Renal cortical epithelial cell (primary cell): ENCODE data around the gene NOTCH2. TPM values are rescaled to one million over a fixed set of nuclear protein-coding genes. Genes with fewer than 3 reads are reported as not detected.

Experiments
- DNase-seq: peaks from one replicate; pipeline ENCODE4 v3.0.0-alpha.2; 2011; ENCODE audit warnings: low read depth
- total RNA-seq: library from RNA; depleted of rRNA; stranded (reverse); fragments of >200 nt; gene quantifications from 2 replicates; pipeline ENCODE4 v1.2.3, GENCODE V29; 2014

The NOTCH2 gene
- total RNA-seq, 1 donor from 2014 or later = 159 TPM

DNA sequence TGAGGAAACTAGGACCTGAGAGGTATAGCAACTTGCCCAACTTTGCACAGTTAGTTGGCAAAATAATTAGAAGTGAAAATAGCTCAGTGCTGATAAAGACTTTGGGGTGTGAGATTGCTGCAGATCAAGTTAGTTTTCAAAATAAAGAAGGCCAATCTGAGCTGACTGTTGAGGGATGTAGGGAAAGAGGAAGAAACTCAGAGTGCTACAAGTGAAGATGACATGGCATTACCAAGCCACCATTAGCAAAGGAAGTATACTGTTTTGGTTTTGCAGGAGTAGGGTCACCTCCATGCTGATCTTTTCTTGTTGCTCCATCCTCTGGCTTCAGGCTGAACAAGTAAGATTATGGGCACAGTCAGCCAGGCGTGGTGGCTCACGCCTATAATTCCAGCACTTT, 94.5 kb downstream of the NOTCH2 start:
- no peak for DNase-seq

DNA sequence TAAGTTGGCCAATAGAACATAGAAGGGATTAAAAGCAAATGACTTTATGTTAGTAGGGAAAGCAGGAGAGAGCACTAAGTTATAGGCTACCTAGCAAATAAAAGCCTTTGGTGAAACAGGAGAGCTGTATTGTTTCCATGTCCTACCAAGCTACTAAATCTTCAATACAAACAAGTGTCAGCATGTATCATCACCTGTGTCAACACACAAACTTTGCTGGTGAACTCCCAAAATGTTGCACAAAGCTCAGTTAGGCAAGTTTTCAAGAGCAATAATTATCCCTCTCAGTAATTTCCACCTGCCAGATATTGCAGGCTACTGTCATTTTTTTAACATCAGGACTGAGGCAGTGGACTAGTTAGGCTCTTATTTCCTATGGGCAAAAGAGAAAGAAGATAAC, 95.4 kb downstream of the NOTCH2 start:
- DNase-seq = no peak

DNA sequence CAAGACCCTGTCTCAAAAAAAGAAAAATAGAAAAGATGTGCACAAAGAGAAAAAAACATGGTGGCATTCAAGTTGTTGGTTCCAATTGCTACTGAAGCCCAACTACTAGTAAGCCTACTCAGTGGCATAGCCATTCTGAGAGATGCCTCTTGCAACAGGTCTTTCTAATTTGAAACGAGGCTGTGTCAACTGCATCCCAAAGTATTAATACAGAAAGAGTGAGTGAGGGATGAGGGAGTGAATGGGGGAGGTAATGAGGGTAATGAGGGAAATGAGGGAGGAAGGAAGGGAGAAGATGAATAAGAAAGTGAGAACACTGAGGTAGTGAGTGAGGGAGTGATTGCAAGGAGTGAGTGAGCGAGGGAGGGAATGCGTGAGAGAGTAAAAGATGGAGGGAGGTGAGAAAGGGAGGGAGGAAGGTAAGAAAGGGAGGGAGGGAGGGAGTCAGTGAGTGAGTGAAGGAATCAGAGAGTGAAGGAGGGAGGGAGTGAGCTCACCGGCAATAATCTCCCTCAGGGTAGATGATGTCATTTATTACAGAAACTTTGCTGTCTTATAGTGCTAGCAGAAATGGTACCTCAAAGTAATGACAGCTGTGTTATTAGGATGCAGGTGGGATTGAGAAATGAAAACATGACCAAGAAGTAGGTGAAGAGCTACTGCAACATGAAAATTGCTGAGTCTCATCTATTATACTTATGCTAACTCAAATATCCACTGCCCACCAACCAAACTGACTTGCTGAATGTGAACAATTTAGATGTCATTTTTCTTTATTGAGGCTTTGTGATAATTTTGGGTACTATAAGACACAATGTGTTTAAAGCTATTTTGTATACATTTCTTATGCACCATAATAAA, 97.5 kb downstream of the NOTCH2 start:
- no peak for DNase-seq

DNA sequence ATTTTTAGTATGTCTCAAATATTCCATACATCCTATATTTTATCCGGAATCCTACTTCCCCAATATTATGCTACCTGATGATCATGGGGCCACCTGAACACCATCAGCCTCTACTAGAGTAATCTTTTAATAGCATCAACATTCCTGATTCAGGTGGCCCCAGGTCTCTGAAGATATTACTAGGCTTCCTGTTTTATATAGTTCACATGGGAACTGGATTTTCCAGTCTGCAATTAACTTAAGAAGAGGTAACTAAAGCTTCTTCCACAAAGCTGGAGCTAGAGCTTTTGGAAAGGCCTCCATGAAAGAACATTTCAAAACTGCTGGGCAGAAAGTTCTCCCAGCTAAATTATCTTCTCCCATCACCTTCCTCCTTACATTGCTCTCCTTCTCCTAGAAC, 100.9 kb downstream of the NOTCH2 start:
- DNase-seq = no peak

DNA sequence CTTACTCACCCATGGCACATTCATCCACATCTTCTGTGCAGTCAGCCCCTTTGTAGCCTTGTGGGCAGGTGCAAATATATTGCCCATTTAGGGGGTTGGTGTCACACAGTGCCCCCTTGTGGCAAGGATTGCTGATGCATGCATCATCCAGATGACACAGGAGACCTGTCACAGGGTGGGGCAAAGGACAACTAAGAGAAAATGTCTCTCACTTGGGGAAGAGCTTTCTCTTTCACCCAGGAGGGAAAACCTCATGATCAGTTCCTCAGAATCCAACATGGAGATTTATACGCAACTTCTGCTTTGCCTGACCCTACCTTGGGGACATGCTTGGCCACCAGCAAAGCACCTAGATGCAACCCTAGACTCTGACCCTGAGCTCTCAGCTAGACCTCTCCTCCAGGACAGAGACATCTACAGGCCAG, 101.4 kb downstream of the NOTCH2 start:
- peak; percentile 50 for DNase-seq

DNA sequence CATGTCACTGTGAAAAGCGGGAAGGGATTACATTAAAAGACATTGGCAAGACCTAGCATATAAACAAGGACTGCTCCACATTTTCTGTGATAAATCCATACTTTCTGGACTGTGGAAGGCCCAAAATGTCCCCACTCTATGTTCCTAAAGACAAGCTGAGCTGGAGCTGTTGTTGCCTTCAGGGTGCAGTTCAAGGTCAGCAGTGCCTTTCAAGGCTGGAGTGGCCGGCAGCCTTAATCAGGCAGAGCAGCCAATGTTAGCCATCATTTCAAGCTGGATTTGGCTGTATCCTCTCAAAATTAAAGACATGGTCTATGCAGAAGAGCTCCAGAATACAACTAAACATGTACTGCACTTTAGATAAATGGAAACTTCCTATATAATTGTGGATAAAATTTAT, 102.8 kb downstream of the NOTCH2 start:
- no peak for DNase-seq

DNA sequence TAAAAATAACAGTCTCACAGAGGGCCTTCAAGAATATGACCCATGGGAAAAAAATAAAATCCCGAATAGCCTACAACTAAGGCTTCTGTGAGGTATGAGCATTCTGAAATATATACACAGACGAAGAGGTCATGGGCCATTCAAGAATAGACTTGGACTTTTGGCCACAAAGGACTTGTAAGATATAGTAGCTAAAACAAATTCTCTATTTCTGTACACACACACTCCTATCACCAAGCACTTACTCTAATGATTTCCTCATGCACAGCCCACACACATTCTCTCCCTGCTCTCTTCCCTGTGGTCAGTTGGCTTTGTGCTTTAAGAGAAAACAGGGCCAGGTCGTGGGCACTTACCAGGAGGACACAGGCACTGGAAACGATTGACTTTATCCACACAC, 103.4 kb downstream of the NOTCH2 start:
- peak; percentile 63 for DNase-seq

DNA sequence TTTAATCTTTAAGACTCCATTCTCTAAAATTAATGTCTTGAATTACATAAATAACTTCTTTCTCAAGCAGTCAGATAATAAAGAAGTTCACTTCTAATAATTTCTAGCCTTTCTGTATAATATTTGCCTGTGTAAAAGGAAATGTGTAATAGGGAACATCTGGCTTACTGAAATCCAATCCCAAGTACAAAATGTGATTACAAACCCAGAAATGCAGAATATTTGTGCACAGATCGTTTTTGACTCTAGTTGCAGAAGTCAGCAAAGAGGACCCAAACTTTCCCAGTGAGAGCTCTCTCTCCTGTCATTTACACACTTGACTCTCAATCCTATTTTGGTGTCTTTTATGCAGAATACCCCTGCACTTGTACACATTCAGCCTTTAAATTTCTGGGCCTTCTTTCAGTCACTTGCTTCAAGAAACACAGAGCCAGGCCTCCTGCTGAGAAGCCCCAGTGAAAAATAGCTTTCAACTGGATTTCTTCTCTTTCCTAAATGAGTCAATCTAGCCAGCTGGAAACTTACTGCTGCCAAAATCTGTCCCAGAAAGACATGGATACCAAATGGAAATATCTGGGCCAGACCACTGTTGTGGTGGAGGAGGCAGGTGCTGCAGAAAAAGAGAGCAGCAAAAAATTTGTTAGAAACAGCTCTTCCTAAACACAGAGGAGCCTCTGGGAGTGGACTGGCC, 104.6 kb downstream of the NOTCH2 start:
- no peak for DNase-seq

DNA sequence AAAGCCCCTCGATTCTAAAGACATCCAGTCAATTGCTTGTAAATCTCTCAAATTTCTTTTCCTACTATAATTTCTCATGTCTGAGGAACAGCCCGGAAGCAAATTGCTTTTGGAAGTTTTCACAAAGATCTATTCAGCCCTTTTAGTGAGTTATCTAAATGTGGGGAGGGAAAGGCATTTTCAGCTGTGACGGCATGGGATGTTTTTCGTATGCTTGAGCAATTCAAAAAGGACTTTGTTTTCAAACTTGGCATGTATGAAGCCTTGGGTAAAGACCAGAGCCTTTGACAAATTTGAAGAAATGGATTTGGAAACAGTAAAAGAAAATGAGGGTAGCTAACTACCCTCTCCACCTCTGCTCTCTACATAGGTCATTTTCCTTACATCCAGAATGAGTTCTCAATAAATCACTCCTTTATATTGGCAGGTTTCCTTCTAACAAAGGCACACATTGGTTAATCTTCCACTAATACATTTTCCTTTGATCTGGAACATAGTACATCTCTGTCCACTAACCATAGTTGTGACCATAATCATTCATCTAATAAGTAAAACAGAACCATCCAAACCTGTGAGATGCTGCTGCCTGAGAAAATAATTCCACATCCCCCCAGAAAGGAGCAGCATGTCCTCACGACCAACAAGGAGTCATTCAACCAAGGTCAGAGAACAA, 107.0 kb downstream of the NOTCH2 start:
- DNase-seq = no peak

DNA sequence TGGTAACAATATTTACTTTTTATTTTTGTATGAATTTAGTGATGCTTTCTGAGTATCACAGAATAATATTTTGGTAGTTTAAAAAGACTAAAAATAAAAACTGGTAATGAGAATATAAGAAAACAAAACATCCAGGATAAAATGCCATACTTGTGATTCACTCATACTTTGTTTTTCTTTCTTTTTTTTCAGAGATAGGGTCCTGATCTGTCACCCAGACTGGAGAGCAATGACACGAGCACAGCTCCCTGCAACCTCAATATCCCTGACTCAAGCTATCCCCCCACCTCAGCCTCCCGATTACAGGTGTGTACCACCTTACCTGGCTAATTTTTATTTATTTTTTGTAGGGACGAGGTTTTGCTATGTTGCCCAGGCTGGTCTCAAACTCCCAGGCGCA, 109.0 kb downstream of the NOTCH2 start:
- no peak for DNase-seq

DNA sequence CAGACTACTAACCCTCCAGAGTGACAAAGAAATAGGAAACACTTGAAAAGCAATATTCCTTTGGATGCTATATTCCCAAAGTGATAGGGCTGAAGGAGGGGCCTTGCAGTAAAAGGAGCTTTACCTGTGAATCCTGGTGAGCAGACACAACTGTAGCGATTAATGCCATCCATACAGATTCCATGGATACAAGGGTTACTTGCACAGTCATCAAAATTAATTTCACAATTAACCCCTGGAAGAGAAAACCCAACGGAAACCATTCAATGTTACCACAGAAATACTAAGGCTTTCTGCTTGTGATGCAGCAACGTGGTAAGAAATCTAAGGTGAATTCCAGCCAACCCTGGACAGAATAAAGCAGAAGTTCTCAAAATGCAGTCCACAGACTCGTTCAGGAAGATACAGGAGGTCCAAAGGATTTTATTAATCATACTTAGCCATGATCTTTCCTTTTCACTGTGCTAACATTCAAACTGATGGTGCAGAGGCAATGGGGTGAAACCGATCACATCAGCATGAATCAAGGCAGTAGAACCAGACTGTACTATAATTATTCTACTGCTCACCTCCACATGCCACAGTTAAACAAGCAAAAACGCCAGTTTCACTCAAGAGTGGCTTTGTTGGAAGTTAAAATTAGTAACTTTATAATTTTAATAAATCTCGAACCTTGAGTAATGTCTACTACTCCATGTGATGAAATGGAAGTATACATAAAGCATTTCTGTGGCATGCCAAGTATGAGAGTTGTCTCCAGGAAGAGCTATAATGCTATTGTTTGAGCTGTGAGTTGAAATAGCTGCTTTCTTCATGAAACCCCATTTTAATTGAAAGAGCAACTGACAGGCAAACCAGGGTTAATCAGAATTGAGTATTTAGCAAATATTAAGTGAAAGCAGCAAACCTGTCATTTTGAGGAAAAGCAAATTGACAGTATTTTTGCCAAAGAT, 109.9 kb downstream of the NOTCH2 start:
- DNase-seq = no peak

DNA sequence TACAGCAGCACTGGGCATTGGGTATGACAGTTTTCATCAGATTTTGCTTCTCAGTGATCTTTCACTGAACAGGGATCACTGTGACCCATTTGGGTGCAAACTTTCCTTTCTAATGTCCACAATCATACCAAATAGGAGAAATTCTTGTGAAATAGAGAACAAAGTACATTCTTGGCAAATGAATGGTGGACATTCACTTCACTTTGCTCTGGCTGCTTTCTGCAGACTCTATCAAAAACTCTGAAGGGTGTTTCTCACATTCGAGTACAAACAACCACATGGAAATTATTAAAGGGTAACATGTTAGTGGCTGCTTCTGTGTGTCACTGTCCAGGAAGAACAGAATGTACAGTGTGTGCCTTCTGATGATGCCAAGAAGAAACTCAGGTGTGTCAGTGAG, 111.2 kb downstream of the NOTCH2 start:
- no peak for DNase-seq

DNA sequence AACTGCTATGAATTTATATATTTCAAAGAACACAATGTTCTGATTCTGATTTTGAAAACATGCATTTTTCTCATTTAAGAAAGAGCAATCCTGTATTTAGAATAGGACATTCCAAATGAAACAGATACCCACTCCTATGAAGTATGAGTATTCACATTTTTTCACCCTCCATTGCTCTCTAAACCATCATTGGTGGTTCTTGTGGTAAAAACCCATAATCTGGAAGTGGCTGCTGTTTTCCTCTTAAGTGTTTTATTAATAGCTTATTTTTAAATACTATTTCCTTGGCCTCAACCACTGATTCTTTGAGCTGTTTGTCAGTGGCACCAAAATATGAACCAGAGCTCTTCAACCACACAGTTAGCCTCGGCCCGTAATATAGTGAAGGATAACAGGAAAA, 113.2 kb downstream of the NOTCH2 start:
- DNase-seq = no peak

DNA sequence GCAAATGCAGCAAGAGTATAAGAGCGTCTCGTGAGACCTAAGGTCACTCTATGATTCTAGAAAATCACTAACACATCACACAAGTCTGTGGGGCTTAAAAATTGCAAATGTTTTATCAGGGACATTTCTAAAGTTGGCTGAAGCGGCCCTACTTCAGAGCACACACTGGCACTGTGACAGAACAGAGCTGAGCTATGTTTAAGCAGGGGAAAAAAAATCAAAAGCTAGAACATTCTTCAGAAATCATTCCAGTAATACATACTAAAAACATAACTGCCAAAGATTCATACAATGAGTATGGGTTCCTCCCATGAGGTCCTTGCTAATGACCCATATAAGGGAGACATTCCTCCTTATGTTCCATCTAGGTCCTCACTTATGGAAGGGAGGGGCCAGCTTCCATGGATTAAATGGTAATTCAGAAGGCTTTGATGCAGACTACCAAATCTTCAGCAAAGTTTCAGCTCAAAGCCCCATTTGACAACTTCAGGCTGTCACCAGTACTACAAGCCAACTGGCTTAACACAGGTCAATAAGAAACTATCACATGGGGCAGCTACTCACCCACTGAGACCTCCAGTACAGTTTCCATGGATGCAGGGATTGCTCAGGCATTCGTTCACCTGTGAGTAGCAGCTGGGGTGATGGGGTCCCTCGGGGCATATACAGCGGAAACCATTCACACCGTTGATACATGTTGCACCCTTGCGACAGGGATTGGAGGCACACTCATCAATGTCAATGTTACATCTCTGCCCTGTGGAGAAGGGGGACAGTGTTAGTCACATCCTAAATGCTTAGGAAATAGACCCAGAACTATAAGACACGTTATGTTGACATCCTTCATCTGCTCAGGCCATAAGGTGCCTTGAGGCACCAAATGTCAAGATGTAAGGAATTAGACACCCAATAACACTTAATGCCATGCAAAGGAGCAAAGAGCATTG, 114.7 kb downstream of the NOTCH2 start:
- no peak for DNase-seq

DNA sequence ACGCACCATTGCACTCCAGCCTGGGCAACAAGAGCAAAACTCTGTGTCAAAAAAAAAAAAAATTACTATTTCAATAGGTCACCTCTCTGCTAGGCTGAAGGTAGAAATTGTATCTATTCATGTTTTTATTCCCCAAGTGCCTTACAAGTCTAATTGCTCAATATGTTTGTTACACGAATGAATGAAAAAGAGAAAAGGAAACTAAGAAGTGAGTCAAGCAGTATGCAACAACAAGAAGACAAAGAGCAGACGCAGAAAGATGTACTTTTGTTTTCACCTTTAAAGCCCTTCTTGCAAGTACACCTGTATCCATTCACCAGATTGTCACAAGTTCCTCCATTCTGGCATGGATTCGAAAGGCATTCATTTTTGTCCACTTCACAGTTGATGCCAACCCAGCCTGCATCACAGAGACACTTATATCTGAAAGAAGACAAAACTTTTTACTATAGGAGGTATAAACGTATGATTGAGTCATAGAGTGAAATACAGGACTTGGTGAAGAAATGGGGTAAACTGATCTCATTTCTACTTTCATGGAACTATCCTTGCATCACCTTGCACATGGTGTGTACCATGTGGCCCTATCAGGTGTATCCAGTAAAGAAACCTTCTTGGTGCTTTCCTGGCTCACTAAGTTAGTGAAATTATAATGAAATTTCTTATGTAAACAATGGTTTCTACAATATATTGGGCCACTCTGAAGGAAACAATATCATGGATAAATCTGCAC, 116.0 kb downstream of the NOTCH2 start:
- DNase-seq = no peak

DNA sequence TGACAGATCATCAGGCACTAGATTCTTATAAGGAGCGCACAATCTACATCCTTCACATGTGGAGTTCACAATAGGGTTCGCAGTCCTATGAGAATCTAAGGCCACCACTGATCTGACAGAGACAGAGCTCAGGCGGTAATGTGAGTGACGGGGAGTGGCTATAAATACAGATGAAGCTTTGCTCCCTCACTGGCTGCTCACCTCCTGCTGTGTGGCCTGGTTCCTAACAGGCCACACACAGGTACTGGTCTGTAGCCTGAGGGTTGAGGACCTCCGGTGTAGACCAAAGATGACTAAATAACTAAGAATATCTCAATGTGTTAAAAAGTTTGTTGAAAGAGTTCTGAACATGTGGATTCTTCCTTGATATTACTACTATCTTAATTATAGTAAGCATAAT, 117.0 kb downstream of the NOTCH2 start:
- DNase-seq = no peak

DNA sequence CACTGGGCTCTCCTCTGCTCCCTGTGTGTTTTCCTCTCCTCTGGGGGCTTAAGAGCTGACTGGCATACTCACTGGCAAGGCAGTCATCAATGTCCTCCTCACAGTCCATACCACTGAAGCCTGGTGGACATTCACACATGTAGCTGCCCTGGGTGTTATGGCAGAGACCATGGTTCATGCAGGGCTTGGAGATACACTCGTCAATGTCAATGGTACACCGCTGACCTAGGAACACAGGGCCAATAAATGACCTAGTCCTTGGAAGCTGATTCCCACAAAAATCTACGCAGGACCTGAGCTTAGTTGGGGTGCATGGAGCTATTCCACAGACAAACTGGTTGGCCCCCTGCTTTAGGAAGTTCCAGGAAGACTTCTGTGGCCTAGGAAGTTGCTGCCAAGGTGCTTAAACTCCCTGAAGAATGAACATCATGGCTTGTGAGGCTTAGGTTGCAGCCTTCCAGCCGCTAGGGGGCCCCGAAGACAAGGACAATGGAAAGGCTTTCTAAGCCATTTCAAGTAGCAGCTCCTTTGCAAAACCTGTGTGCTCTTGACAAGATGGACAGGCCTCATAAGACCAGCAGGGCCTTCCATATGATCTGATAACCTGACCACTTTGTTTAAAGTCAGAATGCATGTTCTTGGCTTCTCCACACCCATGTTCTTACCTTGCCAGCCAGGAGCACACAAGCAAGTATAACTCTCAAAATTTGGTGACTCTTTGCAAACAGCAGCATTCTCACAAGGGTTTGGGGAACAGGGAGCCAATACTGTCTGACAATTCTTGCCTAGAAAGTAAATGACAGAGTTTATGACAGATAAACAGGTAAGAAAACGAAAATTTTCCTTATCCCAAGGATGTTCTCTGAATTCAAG, 120.9 kb downstream of the NOTCH2 start:
- peak; percentile 76 for DNase-seq

DNA sequence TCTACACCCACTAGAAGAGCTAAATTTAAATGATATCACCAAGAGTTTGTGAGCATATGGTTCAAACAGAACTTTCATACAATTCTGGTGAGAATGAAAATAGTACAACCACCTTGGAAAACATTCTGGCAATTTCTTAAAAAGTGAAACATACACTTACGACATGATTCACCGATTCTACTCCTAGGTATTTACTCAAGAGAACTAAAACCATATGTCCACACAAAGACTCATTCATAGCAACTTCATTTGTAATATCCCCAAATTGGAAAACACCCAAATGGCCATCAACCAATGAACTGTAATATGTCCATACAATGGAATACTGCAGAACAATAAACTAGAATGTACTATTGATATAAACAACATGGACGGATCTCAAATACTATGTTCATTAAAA, 122.0 kb downstream of the NOTCH2 start:
- no peak for DNase-seq

DNA sequence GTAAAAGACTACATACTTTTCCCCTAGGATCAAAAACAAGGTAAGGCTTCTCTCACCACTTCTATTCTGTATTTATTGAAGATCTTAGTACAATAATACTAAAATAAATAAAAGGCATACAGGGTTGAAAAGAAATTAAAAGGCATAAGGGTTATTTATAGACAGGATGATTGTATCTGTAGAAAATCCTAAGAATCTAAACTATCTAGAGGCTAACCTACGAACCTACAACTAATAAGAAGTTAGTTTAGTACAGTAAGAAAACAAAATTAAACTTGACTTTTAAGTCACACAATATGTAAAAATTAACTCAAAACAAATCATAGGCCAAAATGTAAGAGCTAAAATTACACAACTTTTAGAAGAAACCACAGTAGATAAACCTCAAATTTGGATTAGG, 122.7 kb downstream of the NOTCH2 start:
- DNase-seq = peak; percentile 36
